GM23338 (cell line): ENCODE measurements around the gene ULBP2. TPM values are rescaled to one million over a fixed set of nuclear protein-coding genes. Genes with fewer than 3 reads are reported as not detected.

Experiments
- ATAC-seq: fragments of 200-7000 bp; cut with Tn5 transposase; 3 replicates; pipeline ENCODE4 v1.9.1; 2020
- DNase-seq: peaks from one replicate; pipeline ENCODE4 v3.0.0-alpha.2; 2015; ENCODE audit warnings: low spot score
- H2AFZ ChIP-seq: fragments of 200-600 bp; sonication (generic); 2 replicates; pipeline ENCODE4 v1.8.0; 2016; ENCODE audit warnings: antibody characterized with exemption, mild to moderate bottlenecking, moderate library complexity
- H3F3A ChIP-seq: fragments of 200-600 bp; sonication (generic); replicated peaks from 2 replicates; pipeline ENCODE4 v1.8.0; 2017; ENCODE audit warnings: antibody characterized with exemption, mixed run types, low read depth
- H3K27ac ChIP-seq: fragments of 200-600 bp; sonication (generic); 2 replicates; pipeline ENCODE4 v1.6.1; 2016; ENCODE audit warnings: low read depth
- H3K27me3 ChIP-seq: fragments of 200-600 bp; sonication (generic); 2 replicates; pipeline ENCODE4 v1.8.0; 2016; ENCODE audit warnings: mild to moderate bottlenecking, mixed run types, moderate library complexity; ENCODE audit not compliant: insufficient read depth
- H3K36me3 ChIP-seq: fragments of 200-600 bp; sonication (generic); 2 replicates; pipeline ENCODE4 v1.8.0; 2016; ENCODE audit warnings: mild to moderate bottlenecking; ENCODE audit not compliant: insufficient read depth
- H3K4me1 ChIP-seq: fragments of 200-600 bp; sonication (generic); 2 replicates; pipeline ENCODE4 v1.8.0; 2016; ENCODE audit warnings: mild to moderate bottlenecking, moderate library complexity; ENCODE audit not compliant: insufficient read depth
- H3K4me2 ChIP-seq: fragments of 200-600 bp; sonication (generic); 2 replicates; pipeline ENCODE4 v1.7.1; 2017; ENCODE audit warnings: mixed run types
- H3K4me3 ChIP-seq: fragments of 200-600 bp; sonication (generic); 2 replicates; pipeline ENCODE4 v1.6.1; 2016; ENCODE audit warnings: mixed run types
- H3K79me2 ChIP-seq: fragments of 200-600 bp; sonication (generic); replicated peaks from 2 replicates; pipeline ENCODE4 v1.8.0; 2017; ENCODE audit warnings: mild to moderate bottlenecking; ENCODE audit not compliant: insufficient read depth
- H3K9me2 ChIP-seq: fragments of 200-600 bp; sonication (generic); 2 replicates; pipeline ENCODE4 v1.8.0; 2017; ENCODE audit not compliant: insufficient read depth
- H4K20me1 ChIP-seq: fragments of 200-600 bp; sonication (generic); replicated peaks from 2 replicates; pipeline ENCODE4 v1.8.0; 2017; ENCODE audit warnings: mild to moderate bottlenecking; ENCODE audit not compliant: insufficient read depth
- H3K27ac Mint-ChIP-seq: 2 replicates; pipeline ENCODE4 v1.8.0; 2020; ENCODE audit warnings: inconsistent platforms, mild to moderate bottlenecking, moderate library complexity, mixed read lengths
- H3K27me3 Mint-ChIP-seq: 3 replicates; pipeline ENCODE4 v1.8.0; 2022; ENCODE audit warnings: low read depth, mild to moderate bottlenecking, moderate library complexity, mixed read lengths, inconsistent platforms; ENCODE audit not compliant: insufficient read depth, poor library complexity
- H3K36me3 Mint-ChIP-seq: 3 replicates; pipeline ENCODE4 v1.8.0; 2021; ENCODE audit warnings: low read depth, mild to moderate bottlenecking, inconsistent platforms, moderate library complexity, mixed read lengths
- H3K4me1 Mint-ChIP-seq: 3 replicates; pipeline ENCODE4 v1.8.0; 2020; ENCODE audit warnings: mild to moderate bottlenecking, inconsistent platforms, mixed read lengths
- H3K4me3 Mint-ChIP-seq: 3 replicates; pipeline ENCODE4 v1.8.0; 2021; ENCODE audit warnings: moderate library complexity, mild to moderate bottlenecking, inconsistent platforms, mixed read lengths
- H3K9me3 Mint-ChIP-seq: 3 replicates; pipeline ENCODE4 v1.8.0; 2020; ENCODE audit warnings: moderate library complexity, mild to moderate bottlenecking, inconsistent platforms, mixed read lengths
- JUNB ChIP-seq: IDR thresholded peaks from one replicate; pipeline ENCODE4 v1.6.1; 2016; ENCODE audit warnings: antibody characterized with exemption; ENCODE audit not compliant: unreplicated experiment
- polyA plus RNA-seq: library from polyadenylated mRNA; unstranded; fragments of >200 nt; fragmentation: Nextera tagmentation; extraction: Ambion mirVana; gene quantifications from 2 replicates; pipeline ENCODE4 v1.2.1, GENCODE V29; 2016
- total RNA-seq: library from RNA; depleted of rRNA; stranded (reverse); fragments of >200 nt; shearing (Covaris generic); gene quantifications from 2 replicates; pipeline ENCODE4 v1.2.3, GENCODE V29; 2014; rRNA removed

Gene ULBP2
- total and polyA plus RNA-seq, 2 experiments from 2014 or later, result not detected

GRCh38 chr6:149995971-149996370 is 54.2 kb downstream of the ULBP2 start:
- Histone ChIP-seq H3K79me2 (no peaks in the 10 kb centered on the region), H2AFZ (no peak overlapping the region), H3K36me3 (no peaks in the 10 kb centered on the region), H3K27me3 (peaks cover 63% of the 10 kb centered on the region), H3K9me2 (no peaks in the 10 kb centered on the region), H3K27ac (no peak overlapping the region), H3F3A (peaks cover 2% of the 10 kb centered on the region; the same call in 1 of the 2 replicates), H4K20me1 (peaks cover 7% of the 10 kb centered on the region; the same call in 1 of the 2 replicates), H3K4me3 (no peak overlapping the region), H3K4me1 (peaks cover 4% of the 10 kb centered on the region; the same call in 1 of the 2 replicates), H3K4me2 (no peak overlapping the region)
- ATAC-seq (no peak), DNase-seq (no peak)
- H3K27me3 Mint-ChIP-seq, result peaks cover 53% of the 10 kb centered on the region
- H3K9me3 Mint-ChIP-seq, result no peaks in the 10 kb centered on the region
- H3K4me1 Mint-ChIP-seq, result peaks cover 10% of the 10 kb centered on the region
- TF ChIP-seq JUNB, result no peak
- H3K27ac Mint-ChIP-seq, result no peak overlapping the region
- no peaks in the 10 kb centered on the region; the same call in 2 of the 3 replicates for H3K36me3 Mint-ChIP-seq
- H3K4me3 Mint-ChIP-seq, result no peak overlapping the region

Other genes starting within 250 kb of the ULBP2 start
- 17.2 and 18.8 TPM in 2 replicates for gene LATS1, start 223.9 kb upstream of the ULBP2 start, total RNA-seq
- gene LATS1, start 223.9 kb upstream of the ULBP2 start, polyA plus RNA-seq, result 6.7 and 7.5 TPM in 2 replicates
- 71.8 and 87.2 TPM in 2 replicates for gene NUP43, start 195.5 kb upstream of the ULBP2 start, total RNA-seq
- gene NUP43, start 195.5 kb upstream of the ULBP2 start, polyA plus RNA-seq, result 20.8 and 23.4 TPM in 2 replicates
- gene PCMT1, start 192.3 kb upstream of the ULBP2 start, total RNA-seq, result 161 and 168 TPM in 2 replicates
- 79.5 and 87.6 TPM in 2 replicates for gene PCMT1, start 192.3 kb upstream of the ULBP2 start, polyA plus RNA-seq
- 31.5 and 37.1 TPM in 2 replicates for gene LRP11, start 77.7 kb upstream of the ULBP2 start, total RNA-seq
- 9.3 and 10.8 TPM in 2 replicates for gene LRP11, start 77.7 kb upstream of the ULBP2 start, polyA plus RNA-seq
- not detected in 2 replicates for gene RAET1E, start 43.9 kb upstream of the ULBP2 start, total RNA-seq
- not detected in 2 replicates for gene RAET1E, start 43.9 kb upstream of the ULBP2 start, polyA plus RNA-seq
- gene RAET1G, start 18.9 kb upstream of the ULBP2 start, total RNA-seq, result not detected in 2 replicates
- not detected in 2 replicates for gene RAET1G, start 18.9 kb upstream of the ULBP2 start, polyA plus RNA-seq
- 1.0 and 1.7 TPM in 2 replicates for gene ULBP1, start 21.9 kb downstream of the ULBP2 start, total RNA-seq
- 0.74 and 1.3 TPM in 2 replicates for gene ULBP1, start 21.9 kb downstream of the ULBP2 start, polyA plus RNA-seq
- gene RAET1L, start 83.5 kb downstream of the ULBP2 start, total RNA-seq, result not detected in 2 replicates
- gene RAET1L, start 83.5 kb downstream of the ULBP2 start, polyA plus RNA-seq, result not detected in 2 replicates
- gene ULBP3, start 127.1 kb downstream of the ULBP2 start, total RNA-seq, result 3.3 and 4.2 TPM in 2 replicates
- gene ULBP3, start 127.1 kb downstream of the ULBP2 start, polyA plus RNA-seq, result 0.56 and 0.60 TPM in 2 replicates
- gene PPP1R14C, start 201.0 kb downstream of the ULBP2 start, total RNA-seq, result 0.62 and 1.4 TPM in 2 replicates
- 0.90 and 1.1 TPM in 2 replicates for gene PPP1R14C, start 201.0 kb downstream of the ULBP2 start, polyA plus RNA-seq